Measurements from ENCODE around the gene DTNA. TPM values are rescaled to one million over a fixed set of nuclear protein-coding genes. Genes with fewer than 3 reads are reported as not detected.
"Not testable (repeated sequence)": the region's sequence is repeated elsewhere in the genome, so short reads cannot be mapped to it uniquely, and the experiment has no call there.

Gene DTNA
- total RNA-seq = 54.9 TPM

DNA sequence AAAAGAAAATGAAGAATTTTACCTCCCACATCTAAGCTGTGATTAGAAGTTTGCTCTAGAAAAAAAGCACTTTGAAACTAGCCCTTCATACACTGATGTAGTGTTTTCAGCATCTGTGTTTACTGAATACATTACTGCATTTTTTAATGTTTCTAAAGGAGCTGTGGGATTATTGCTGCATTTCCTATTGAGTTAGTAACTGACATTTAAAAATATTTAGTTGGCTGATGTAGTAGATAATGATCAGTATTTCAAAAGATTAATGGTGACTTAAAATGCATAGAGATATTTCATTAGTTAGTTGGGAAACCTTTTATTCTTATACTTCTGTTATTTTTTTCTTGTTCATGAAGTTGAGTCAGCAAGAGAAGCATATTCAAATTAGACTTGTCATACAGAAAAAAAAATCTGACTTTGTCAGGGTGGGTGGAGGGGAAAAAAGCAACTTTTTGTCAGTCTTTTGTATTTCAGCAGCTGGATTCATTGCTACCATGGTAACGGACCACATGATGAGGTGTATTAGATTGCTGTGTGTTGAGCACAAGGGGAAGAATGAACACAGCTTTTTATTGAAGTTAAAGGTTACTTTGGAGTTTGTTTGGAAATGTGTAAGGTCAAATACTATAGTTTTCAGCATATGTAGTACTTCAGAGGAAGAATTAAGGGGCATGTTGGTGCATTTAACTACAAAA, at the start of gene DTNA:
Gene DTNA (plus strand): TSS at position 549 of the 692 bp plus-strand sequence. CDS start 45,679 bp downstream, outside the sequence.
- DNase-seq = no peak

DNA sequence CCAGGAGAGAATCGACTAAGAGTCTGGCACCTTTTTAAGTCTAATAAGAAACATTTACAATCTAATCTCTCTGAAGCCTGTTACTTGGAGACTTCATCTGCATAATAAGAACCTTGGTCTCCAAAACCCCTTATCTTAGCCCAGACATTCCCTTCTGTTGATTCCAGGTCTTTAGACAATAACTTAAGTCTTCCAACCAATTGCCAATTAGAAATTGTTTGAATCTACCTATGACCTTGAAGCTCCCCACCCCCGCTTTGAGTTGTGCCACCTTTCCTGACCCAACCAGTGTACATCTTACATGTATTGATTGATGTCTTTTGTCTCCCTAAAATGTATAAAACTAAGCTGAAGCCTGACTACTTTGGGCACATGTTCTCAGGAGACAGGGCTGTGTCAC, 49.5 kb upstream of the DTNA start:
- no peak for DNase-seq

DNA sequence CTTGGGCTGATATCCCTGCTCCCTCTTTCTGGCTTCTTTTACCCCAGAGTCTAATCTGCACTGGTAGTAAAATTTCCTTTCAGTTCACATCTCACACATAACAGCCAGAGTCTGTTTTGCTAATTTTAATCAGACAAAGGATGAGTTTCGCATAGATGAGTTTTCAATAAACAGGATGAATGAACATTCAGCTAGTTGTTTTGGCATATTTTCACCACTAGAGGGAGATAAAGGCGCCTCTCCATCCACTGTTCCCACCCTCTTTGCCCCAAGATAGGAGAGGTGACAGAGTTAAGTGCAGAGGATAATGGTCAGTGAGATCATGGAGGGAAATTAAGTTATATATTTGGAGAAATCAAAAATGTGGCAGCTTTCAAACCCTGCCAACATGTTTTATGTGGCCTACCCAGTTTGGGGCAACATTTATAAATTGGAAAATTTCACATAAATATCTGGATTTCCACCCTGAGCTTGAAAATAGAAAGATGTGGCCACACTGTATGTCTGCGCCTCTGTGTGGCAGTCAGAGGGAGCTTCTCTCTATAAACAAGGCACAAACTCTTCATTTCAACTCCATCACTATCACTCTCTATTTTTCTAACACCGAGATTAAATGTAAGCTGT, 48.5 kb upstream of the DTNA start:
- DNase-seq = no peak

- no peak for DNase-seq
Observed at GRCh38 chr18:34676816-34677574, 33.1 kb upstream of the DTNA start.

DNA sequence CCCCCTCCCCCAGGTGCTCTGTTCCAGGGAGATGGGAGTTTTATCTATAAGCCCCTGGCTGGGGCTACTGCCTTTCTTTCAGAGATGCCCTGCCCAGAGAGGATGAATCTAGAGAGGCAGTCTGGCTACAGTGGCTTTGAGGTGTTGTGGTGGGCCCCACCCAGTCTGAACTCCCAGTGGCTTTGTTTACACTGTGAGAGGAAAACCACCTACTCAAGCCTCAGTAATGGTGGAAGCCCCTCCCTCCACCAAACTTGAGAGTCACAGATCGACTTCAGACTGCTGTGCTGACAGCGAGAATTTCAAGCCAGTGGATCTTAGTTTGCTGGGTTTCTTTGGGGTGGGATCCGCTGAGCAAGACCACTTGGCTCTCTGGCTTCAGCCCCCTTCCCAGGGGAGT, 20.3 kb upstream of the DTNA start:
- not testable (repeated sequence) for DNase-seq

DNA sequence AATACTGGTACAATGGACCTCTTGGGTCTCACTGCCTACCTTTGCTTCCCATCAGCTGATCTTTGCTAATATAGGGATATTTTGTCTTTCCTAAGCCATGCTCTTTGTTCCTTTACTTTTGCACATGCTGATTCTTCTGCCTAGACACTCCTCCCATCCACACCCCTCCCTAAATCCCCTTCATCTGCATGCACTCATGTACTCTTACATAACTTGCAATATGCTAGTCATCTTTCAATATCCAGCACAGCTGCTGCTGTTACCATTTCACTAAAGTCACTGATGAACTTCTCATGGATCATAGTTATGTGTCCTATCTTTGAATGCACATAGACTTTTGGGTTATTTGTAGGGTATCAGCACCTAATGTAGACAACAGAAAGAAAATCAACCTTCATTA, 18.5 kb upstream of the DTNA start:
- no peak for DNase-seq

- DNase-seq = no peak
Observed at GRCh38 chr18:34694591-34695165, 15.4 kb upstream of the DTNA start.

GRCh38 chr18:34695310-34695709, 14.8 kb upstream of the DTNA start:
- DNase-seq = no peak

GRCh38 chr18:34696671-34697070, 13.4 kb upstream of the DTNA start:
- no peak for DNase-seq

- no peak for DNase-seq
Observed at GRCh38 chr18:34697233-34697632, 12.9 kb upstream of the DTNA start.

DNA sequence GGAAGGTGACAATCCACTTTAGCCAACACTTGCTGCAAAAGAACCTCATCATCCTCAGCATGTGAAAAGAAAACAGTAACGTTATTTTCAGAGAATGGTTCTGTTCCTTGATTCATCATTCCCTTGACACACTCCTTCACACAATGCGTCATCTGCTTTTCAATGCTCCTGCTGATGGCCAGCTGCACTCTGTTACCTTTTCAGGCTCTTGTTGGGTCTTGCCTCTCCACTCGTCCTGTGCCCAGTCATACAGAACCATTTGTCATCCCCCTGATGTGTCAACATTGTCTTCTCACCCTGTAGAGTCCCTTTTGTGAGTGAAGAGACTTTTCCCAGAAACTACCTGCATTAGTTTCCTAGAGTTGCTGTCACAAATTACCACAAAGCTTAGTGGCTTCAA, 12.2 kb upstream of the DTNA start:
- no peak for DNase-seq

DNA sequence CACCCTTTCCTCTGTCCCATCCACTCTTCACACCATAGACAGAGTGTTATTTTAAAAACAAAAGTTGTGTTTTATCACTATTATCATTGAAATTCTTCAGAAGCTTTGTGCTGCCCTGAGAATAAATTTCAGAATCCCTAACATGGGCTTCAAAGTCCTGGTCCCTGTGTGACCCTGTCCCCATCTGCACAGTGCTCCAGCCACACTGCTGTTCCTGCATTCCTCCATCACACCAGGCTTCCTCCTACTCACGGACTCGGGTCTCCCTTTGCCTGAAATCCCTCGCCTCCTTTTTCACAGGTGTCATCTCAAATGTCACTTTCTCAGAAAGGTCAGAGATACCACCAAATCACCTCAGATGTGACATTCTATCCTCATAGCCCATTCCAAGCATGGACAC, 8.2 kb upstream of the DTNA start:
- no peak for DNase-seq

GRCh38 chr18:34702814-34703213, 7.3 kb upstream of the DTNA start:
- no peak for DNase-seq

DNA sequence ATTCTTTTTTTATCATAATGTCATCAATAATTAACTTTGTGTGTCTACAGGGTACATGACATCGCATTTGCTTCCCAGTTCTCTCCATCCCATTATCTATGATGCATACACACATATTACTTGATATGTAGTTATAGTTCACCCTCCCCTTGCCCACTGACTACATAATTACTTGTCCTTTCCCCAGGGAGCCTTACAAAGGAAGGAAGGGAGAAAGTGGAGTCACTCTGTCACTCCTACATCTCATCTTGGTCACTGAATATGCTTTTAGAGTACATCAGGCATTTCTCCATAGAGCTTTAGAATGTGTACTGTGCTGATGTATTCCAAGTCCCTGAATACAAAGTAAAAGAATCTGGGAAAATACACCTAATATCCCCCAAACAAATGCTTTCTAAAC, 6.0 kb upstream of the DTNA start:
- DNase-seq = no peak

- no peak for DNase-seq
Observed at GRCh38 chr18:34704823-34705222, 5.3 kb upstream of the DTNA start.

GRCh38 chr18:34707670-34708069, 2.4 kb upstream of the DTNA start:
- DNase-seq = peak; percentile 44

- DNase-seq = no peak
Observed at GRCh38 chr18:34709104-34709503, 994 bp upstream of the DTNA start.

DNA sequence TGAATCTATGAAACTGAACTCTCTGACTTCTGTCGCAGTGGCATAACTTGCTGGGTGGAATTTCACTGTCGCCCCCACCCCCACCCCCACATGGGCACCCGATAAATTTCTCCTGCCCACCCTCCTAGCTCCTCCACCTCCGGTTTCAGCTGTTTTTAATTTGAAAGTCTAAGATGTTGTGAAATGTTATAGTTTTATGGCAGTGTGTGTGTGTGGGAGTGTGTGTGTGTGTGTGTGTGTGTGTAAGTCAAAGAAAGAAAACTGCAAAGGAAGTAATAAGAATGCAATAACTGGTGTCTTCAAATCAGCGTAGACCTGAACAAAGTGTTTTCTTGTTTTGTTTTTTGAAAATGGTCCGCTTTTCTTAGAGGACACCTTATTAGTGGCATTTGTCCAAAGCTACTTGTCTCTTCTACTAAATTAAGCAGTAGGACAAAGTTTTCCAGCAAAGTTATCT, 388 bp downstream of the DTNA start:
- no peak for DNase-seq

DNA sequence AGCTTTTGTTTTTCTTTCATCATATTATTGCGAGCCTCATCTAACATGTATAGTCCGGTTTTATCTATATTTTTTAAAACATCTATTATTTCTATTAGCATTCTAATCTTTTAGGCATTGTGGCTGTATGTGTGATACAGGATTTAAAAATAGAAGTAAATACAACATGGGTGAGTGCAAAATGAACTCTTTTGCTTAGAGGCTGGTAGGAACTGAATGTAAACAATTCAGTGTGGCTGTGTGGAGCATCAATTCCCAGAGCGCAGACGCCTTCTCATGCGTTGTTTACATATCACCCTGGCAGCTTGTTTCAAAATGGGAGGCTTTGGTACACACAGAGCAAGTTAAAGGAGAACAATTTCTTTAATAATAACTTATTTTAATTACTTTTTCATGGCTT, 836 bp downstream of the DTNA start:
- DNase-seq = no peak

DNA sequence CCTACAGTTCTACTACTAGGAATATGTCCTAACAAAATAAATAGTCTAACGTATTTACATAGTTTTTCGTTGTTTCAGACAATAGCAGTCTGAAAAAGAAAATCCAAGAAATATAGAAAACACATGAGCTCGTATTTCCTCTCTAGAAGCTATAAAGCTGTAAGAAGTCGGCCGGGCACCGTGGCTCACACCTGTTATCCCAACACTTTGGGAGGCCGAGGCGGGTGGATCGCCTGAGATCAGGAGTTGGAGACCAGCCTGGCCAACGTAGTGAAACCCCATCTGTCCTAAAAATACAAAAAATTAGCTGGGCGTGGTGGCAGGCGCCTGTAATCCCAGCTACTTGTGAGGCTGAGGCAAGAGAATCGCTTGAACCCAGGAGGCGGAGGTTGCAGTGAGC, 6.0 kb downstream of the DTNA start:
- not testable (repeated sequence) for DNase-seq

GRCh38 chr18:34718610-34719009, 8.5 kb downstream of the DTNA start:
- DNase-seq = no peak

GRCh38 chr18:34720220-34720619, 10.1 kb downstream of the DTNA start:
- DNase-seq = no peak

DNA sequence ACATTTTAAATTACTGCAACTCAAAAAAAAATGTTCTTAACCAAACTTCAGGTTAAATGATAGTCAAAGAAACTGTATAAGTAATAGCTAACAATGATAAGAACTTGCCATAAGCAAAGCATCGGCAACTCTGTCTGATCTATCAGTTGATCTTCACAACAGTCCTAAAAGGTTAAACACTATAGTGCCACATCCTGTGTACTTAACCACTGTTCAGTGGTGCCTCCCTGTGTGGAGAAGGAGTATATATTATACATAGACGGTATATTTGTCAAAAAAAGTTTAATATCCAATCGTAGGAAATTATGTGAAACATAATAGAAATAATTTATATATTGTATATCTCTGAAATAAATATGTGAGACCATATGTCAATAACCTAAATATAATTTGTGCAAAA, 13.0 kb downstream of the DTNA start:
- no peak for DNase-seq
